BJ (cell line): ENCODE measurements around the gene PNLIP. TPM values are rescaled to one million over a fixed set of nuclear protein-coding genes. Genes with fewer than 3 reads are reported as not detected.

Experiments used
- CTCF ChIA-PET: fragments of 350-600 bp; formaldehyde crosslinking; extraction: SDS; loops from one replicate; lab custom pipeline; 2021; ENCODE audit warnings: antibody characterized with exemption, inconsistent platforms; lab: Yijun Ruan, JAX
- POLR2A ChIA-PET: fragments of 300-600 bp; sonication (Branson Sonifier 250); formaldehyde crosslinking; extraction: SDS; loops from one replicate; lab custom pipeline; 2021; ENCODE audit warnings: antibody characterized with exemption; lab: Charles Lee
- DNase-seq: peaks from one replicate; pipeline ENCODE4 v3.0.0-alpha.2; 2011; ENCODE audit warnings: low read depth
- H3K27me3 ChIP-seq: 2 replicates; pipeline ENCODE4 v1.6.0; 2011; ENCODE audit warnings: low read length; ENCODE audit not compliant: control insufficient read depth, insufficient read depth
- H3K36me3 ChIP-seq: 2 replicates; pipeline ENCODE4 v1.5.1; 2011; ENCODE audit warnings: low read length; ENCODE audit not compliant: control insufficient read depth, insufficient read depth
- H3K4me3 ChIP-seq: 2 replicates; pipeline ENCODE4 v1.5.1; 2011; ENCODE audit warnings: low read depth, mild to moderate bottlenecking, control low read depth, low read length
- CTCF ChIP-seq: IDR thresholded peaks from 2 replicates; pipeline ENCODE4 v1.5.1; 2011; ENCODE audit warnings: low read depth, mild to moderate bottlenecking, control low read depth, inconsistent platforms, low read length, moderate library complexity; ENCODE audit not compliant: insufficient read depth
- polyA minus RNA-seq: library from RNA; depleted of rRNA, polyadenylated mRNA; stranded (reverse); fragments of >200 nt; gene quantifications from 2 replicates; pipeline ENCODE4 v1.2.3, GENCODE V29; 2011; rRNA and poly(A)+ RNA removed
- polyA plus RNA-seq: library from polyadenylated mRNA; depleted of rRNA; stranded (reverse); fragments of >200 nt; gene quantifications from 2 replicates; pipeline ENCODE4 v1.2.3, GENCODE V29; 2011; rRNA removed

Gene PNLIP
- polyA plus RNA-seq (not detected in 2 replicates), polyA minus RNA-seq (not detected in 2 replicates)

- no peak for TF ChIP-seq CTCF
- no peak within 1 kb of the TSS for H3K4me3 ChIP-seq
- H3K36me3 ChIP-seq = no peaks in the 10 kb centered on the region
- no peak for DNase-seq
- no peaks in the 10 kb centered on the region for H3K27me3 ChIP-seq
- ChIA-PET CTCF (no interaction called here), POLR2A (no interaction called here)
Measured at GRCh38 chr10:116545756-116546155, at the start of gene PNLIP. Gene PNLIP (plus strand): TSS chr10:116545931. CDS start chr10:116546093, 162 bp downstream.

GRCh38 chr10:116504786-116505185, 40.9 kb upstream of the PNLIP start:
- Histone ChIP-seq H3K27me3 (no peaks in the 10 kb centered on the region), H3K36me3 (no peaks in the 10 kb centered on the region), H3K4me3 (no peak overlapping the region)
- no peak for TF ChIP-seq CTCF
- DNase-seq = no peak
- ChIA-PET POLR2A (no interaction called here), CTCF (no interaction called here)

- Histone ChIP-seq H3K4me3 (no peak overlapping the region), H3K27me3 (no peaks in the 10 kb centered on the region), H3K36me3 (no peaks in the 10 kb centered on the region)
- CTCF ChIA-PET = interaction anchor here (0.6 to 1.0 kb wide), 5 partner anchors 11 to 345 kb away, joined by 3 to 4 read pairs (median 3); no protein-coding TSS in a partner anchor
- DNase-seq = no peak
- POLR2A ChIA-PET = no interaction called here
- no peak for TF ChIP-seq CTCF
Measured at GRCh38 chr10:116510565-116510964, 35.2 kb upstream of the PNLIP start.

- no peak for DNase-seq
- POLR2A ChIA-PET = no interaction called here
- CTCF ChIA-PET = interaction anchor here (0.6 kb wide), 1 partner anchor 10 kb away, joined by 3 read pairs; no protein-coding TSS in a partner anchor
- Histone ChIP-seq H3K4me3 (no peak overlapping the region), H3K36me3 (no peaks in the 10 kb centered on the region), H3K27me3 (no peaks in the 10 kb centered on the region)
- TF ChIP-seq CTCF = no peak
Measured at GRCh38 chr10:116511365-116511764, 34.4 kb upstream of the PNLIP start.

GRCh38 chr10:116521424-116522290, 24.1 kb upstream of the PNLIP start:
- Histone ChIP-seq H3K4me3 (no peak overlapping the region), H3K36me3 (no peaks in the 10 kb centered on the region), H3K27me3 (no peaks in the 10 kb centered on the region)
- ChIA-PET POLR2A (no interaction called here), CTCF (interaction anchor here (0.6 to 1.5 kb wide), 8 partner anchors 9 to 815 kb away, joined by 3 to 7 read pairs (median 3); no protein-coding TSS in a partner anchor)
- peak; percentile 2 for DNase-seq
- TF ChIP-seq CTCF = peak; percentile 81
